ENCODE data around the gene PEAK1. TPM values are rescaled to one million over a fixed set of nuclear protein-coding genes. Genes with fewer than 3 reads are reported as not detected.

Gene PEAK1
- total and polyA plus RNA-seq, 9 of the 15 experiments (the other 6 are each of a cell fraction or from before 2014, with no cell fraction given) = 0.99 to 22.4 (median 10.8) TPM

GRCh38 chr15:77180757-77181156, 239.1 kb downstream of the PEAK1 start:
- H3K4me2 ChIP-seq (ENCODE audit: insufficient read depth, low read length) = no peak overlapping the region
- no peaks in the 10 kb centered on the region for H3K79me2 ChIP-seq (ENCODE audit: control insufficient read depth, insufficient read depth, low read length)
- H3K4me1 ChIP-seq (replicated peaks in 1 of 2; ENCODE audit: control insufficient read depth in 2 of 2, insufficient read depth in 2 of 2, low read length in 2 of 2) = peaks cover 0 to 8% of the 10 kb centered on the region in 2 experiments; a peak in 1 of 5 replicates
- DNase-seq (ENCODE audit: extremely low read depth in 1 of 4, low spot score in 3 of 4) (no peak), FAIRE-seq (no peak), ATAC-seq (no peak)
- BruUV-seq (replicated peaks) = no TSS peak
- peaks cover 7% of the 10 kb centered on the region; the same call in 2 of the 3 replicates for H3K36me3 ChIP-seq (ENCODE audit: control insufficient read depth, insufficient read depth, low read length)
- no peak overlapping the region for H3K27ac ChIP-seq (ENCODE audit: extremely low read depth, low read depth, low read length)
- no peak overlapping the region for H2AFZ ChIP-seq (ENCODE audit: low read depth, low read length)
- no peaks in the 10 kb centered on the region for H3K9me1 ChIP-seq (ENCODE audit: control insufficient read depth, insufficient read depth, low read length)
- ChIA-PET CTCF (ENCODE audit: low intra/inter-chr PET ratio) (no interaction called here), POLR2A (interaction anchor here (0.7 kb wide), 1 partner anchor 241 kb away, joined by 3 read pairs; no protein-coding TSS in a partner anchor)
- no peak overlapping the region for H3K4me3 ChIP-seq
- H4K20me1 ChIP-seq (replicated peaks; ENCODE audit: control insufficient read depth, insufficient read depth, low read length) = no peaks in the 10 kb centered on the region
- in situ Hi-C loops (cut with MboI) (no loop called here), intact Hi-C loops (cut with micrococcal nuclease) (loop anchor here (10.0 kb wide), 1 partner anchor 156 kb away; no protein-coding TSS in a partner anchor)
- no peaks in the 10 kb centered on the region for H3K9me3 ChIP-seq (replicated peaks; ENCODE audit: control insufficient read depth, insufficient read depth, low read depth, low read length)
- WGBS (ENCODE audit: insufficient coverage, low coverage, missing lambda C conversion rate) = 67% methylated on average over 5 of the region's 5 CpGs
- no peak overlapping the region for H3K9ac ChIP-seq (ENCODE audit: insufficient read depth in 1 of 2, low read depth in 2 of 2, low read length in 2 of 2)
- no peaks in the 10 kb centered on the region for H3K27me3 ChIP-seq (ENCODE audit: control insufficient read depth in 2 of 2, insufficient read depth in 2 of 2, low read length in 2 of 2)
- TF ChIP-seq ZBTB5 (IDR thresholded peaks at IDR 0.05) (no peak), DMBX1 (CRISPR knock-in tag; IDR thresholded peaks at IDR 0.05; ENCODE audit: borderline replicate concordance) (no peak), TFAP4 (CRISPR knock-in tag; IDR thresholded peaks at IDR 0.05; ENCODE audit: borderline replicate concordance) (no peak), ZKSCAN1 (IDR thresholded peaks at IDR 0.05; ENCODE audit: low read depth, low read length) (no peak), CREB3 (tag; conservative IDR thresholded peaks at IDR 0.05; ENCODE audit: low read depth) (no peak), ZKSCAN8 (CRISPR knock-in tag; IDR thresholded peaks at IDR 0.05) (no peak), LCOR (CRISPR knock-in tag; IDR thresholded peaks at IDR 0.05) (no peak), ZNF3 (CRISPR knock-in tag; IDR thresholded peaks at IDR 0.05) (no peak), BRF2 (IDR thresholded peaks at IDR 0.05; ENCODE audit: borderline replicate concordance, insufficient read depth, insufficient read length) (no peak), TSHZ1 (CRISPR knock-in tag; IDR thresholded peaks at IDR 0.05) (no peak), HMGXB4 (CRISPR knock-in tag; IDR thresholded peaks at IDR 0.05) (no peak)

Data from K562 (cell line).